ENCODE measurements around the gene HDAC4.

HDAC4 gene

GRCh38 chr2:239146011-239146641 lies 254.7 kb downstream of the HDAC4 start:
- DNase-seq = no peak

GRCh38 chr2:239145601-239146000 lies 255.2 kb downstream of the HDAC4 start:
- no peak for DNase-seq

GRCh38 chr2:239145106-239145505 lies 255.7 kb downstream of the HDAC4 start:
- DNase-seq = no peak

GRCh38 chr2:239144713-239144999 lies 256.2 kb downstream of the HDAC4 start:
- DNase-seq = no peak

- DNase-seq = no peak
Observed at GRCh38 chr2:239143858-239144712, 256.7 kb downstream of the HDAC4 start.

- no peak for DNase-seq
Observed at GRCh38 chr2:239142806-239143205, 258.0 kb downstream of the HDAC4 start.

- DNase-seq = no peak
Observed at GRCh38 chr2:239142296-239142695, 258.5 kb downstream of the HDAC4 start.

GRCh38 chr2:239141021-239141760 lies 259.6 kb downstream of the HDAC4 start:
- DNase-seq = no peak

- no peak for DNase-seq
Observed at GRCh38 chr2:239140346-239141020, 260.3 kb downstream of the HDAC4 start.

GRCh38 chr2:239139566-239139965 lies 261.3 kb downstream of the HDAC4 start:
- no peak for DNase-seq

GRCh38 chr2:239139101-239139500 lies 261.7 kb downstream of the HDAC4 start:
- DNase-seq = no peak

- DNase-seq = no peak
Observed at GRCh38 chr2:239138610-239139009, 262.2 kb downstream of the HDAC4 start.

- DNase-seq = no peak
Observed at GRCh38 chr2:239137898-239138283, 262.9 kb downstream of the HDAC4 start.

GRCh38 chr2:239137165-239137897 lies 263.5 kb downstream of the HDAC4 start:
- no peak for DNase-seq

- no peak for DNase-seq
Observed at GRCh38 chr2:239136762-239137161, 264.1 kb downstream of the HDAC4 start.

GRCh38 chr2:239136203-239136602 lies 264.6 kb downstream of the HDAC4 start:
- no peak for DNase-seq

- DNase-seq = no peak
Observed at GRCh38 chr2:239135531-239135930, 265.3 kb downstream of the HDAC4 start.

- DNase-seq = no peak
Observed at GRCh38 chr2:239133945-239134570, 266.8 kb downstream of the HDAC4 start.

GRCh38 chr2:239132786-239133185 lies 268.0 kb downstream of the HDAC4 start:
- DNase-seq = no peak

- DNase-seq = no peak
Observed at GRCh38 chr2:239132156-239132709, 268.6 kb downstream of the HDAC4 start.

- DNase-seq = no peak
Observed at GRCh38 chr2:239131521-239131920, 269.3 kb downstream of the HDAC4 start.

All from right forelimb (tissue), 1 donor.